GM12878 (cell line): Measurements from ENCODE around the gene CYP26B1. TPM values are rescaled to one million over a fixed set of nuclear protein-coding genes. Genes with fewer than 3 reads are reported as not detected.

Source experiments
- CBX3 ChIP-seq: fragments of 200-600 bp; sonication (generic); IDR thresholded peaks from 2 replicates; pipeline ENCODE4 v1.6.1; 2016; ENCODE audit warnings: low read depth, borderline replicate concordance
- CBX5 ChIP-seq: sonication (generic); IDR thresholded peaks from 2 replicates; pipeline ENCODE4 v1.6.1; 2016; ENCODE audit warnings: low read depth, moderate library complexity, mild to moderate bottlenecking, inconsistent platforms
- EZH2 ChIP-seq: IDR thresholded peaks from 2 replicates; pipeline ENCODE4 v1.6.1; 2012; ENCODE audit warnings: low read depth, mild to moderate bottlenecking, control low read depth, inconsistent platforms, low read length, borderline replicate concordance; ENCODE audit not compliant: control insufficient read depth
- IKZF2 ChIP-seq, 2 experiments: fragments of 450-650 bp; IDR thresholded peaks; 2 replicates each; pipeline ENCODE4 v1.6.1; 2017; ENCODE audit warnings: mild to moderate bottlenecking in 2 of 2, moderate library complexity in 2 of 2
- PAX8 ChIP-seq: fragments of 450-650 bp; IDR thresholded peaks from 2 replicates; pipeline ENCODE4 v1.6.1; 2017; ENCODE audit warnings: mild to moderate bottlenecking, moderate library complexity
- polyA plus RNA-seq, 11 experiments: library from polyadenylated mRNA; depleted of rRNA in 4 of 11; unstranded in 6 of 11; stranded (reverse) in 5 of 11; fragments of >200 nt; fragmentation: Nextera tagmentation in 4 of 11; fragmentation: Illumina TruSeq in 1 of 11; extraction: Ambion mirVana in 4 of 11; extraction: Trizol in 1 of 11; gene quantifications; 1 replicate in 1 of 11; 2 replicates in 10 of 11; pipeline versions ENCODE4 v1.2.1 to v1.2.3, GENCODE V29; 2011 to 2016; ENCODE audit warnings: inconsistent platforms in 2 of 11, missing spikeins in 2 of 11, low read depth in 1 of 11
- total RNA-seq, 4 experiments: library from RNA; depleted of rRNA in 3 of 4; stranded (reverse); fragments of >200 nt in 3 of 4; fragmentation: Illumina TruSeq in 1 of 4; extraction: Trizol in 1 of 4; gene quantifications; 2 replicates each; pipeline versions ENCODE4 v1.2.1 to v1.2.3, GENCODE V29; 2013 to 2021
- TF ChIP-seq, protein P1 (sequence below), 3 experiments: IDR thresholded peaks in 2 of 3; conservative IDR thresholded peaks in 1 of 3; 2 replicates each; pipeline ENCODE4 v1.5.1; 2011; ENCODE audit warnings: low read depth in 3 of 3, low read length in 3 of 3, mild to moderate bottlenecking in 3 of 3, control low read depth in 2 of 3, moderate library complexity in 2 of 3, inconsistent platforms in 1 of 3, mixed read lengths in 1 of 3; ENCODE audit not compliant: control insufficient read depth in 2 of 3, insufficient read depth in 1 of 3; ENCODE audit errors: extremely low read depth in 1 of 3
- TF ChIP-seq, protein P2 (sequence below): fragments of 450-650 bp; formaldehyde crosslinking; IDR thresholded peaks from 2 replicates; pipeline ENCODE4 v1.4.0; 2022; ENCODE audit warnings: mild to moderate bottlenecking, moderate library complexity

Gene CYP26B1
- total and polyA plus RNA-seq, 10 of the 15 experiments (the other 5 are each of a cell fraction or from before 2014, with no cell fraction given): not detected

DNA sequence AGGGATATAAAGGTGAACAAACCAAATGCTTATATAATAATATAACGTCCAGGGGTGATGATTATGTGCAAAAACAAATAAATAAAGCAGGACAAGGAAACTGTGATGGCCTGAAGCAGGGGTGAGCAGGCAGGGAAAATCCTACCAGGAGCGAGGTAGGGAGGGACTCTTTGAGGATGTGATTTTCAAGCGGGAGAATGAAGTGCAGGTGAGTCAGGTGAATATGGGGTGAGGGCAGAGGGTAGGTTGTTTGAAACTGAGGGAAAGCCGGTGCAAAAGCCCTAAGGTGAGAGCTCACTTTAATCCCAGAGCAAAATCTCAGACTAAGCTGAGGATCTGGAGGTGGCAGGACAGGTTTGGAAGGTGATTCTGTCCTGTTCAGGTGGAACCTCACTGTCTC, 40.7 kb downstream of the CYP26B1 start (continued):
- TF ChIP-seq, protein P1, sequence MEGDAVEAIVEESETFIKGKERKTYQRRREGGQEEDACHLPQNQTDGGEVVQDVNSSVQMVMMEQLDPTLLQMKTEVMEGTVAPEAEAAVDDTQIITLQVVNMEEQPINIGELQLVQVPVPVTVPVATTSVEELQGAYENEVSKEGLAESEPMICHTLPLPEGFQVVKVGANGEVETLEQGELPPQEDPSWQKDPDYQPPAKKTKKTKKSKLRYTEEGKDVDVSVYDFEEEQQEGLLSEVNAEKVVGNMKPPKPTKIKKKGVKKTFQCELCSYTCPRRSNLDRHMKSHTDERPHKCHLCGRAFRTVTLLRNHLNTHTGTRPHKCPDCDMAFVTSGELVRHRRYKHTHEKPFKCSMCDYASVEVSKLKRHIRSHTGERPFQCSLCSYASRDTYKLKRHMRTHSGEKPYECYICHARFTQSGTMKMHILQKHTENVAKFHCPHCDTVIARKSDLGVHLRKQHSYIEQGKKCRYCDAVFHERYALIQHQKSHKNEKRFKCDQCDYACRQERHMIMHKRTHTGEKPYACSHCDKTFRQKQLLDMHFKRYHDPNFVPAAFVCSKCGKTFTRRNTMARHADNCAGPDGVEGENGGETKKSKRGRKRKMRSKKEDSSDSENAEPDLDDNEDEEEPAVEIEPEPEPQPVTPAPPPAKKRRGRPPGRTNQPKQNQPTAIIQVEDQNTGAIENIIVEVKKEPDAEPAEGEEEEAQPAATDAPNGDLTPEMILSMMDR (IDR thresholded peaks at IDR 0.05 in 2 of 3, conservative IDR thresholded peaks at IDR 0.05 in 1 of 3; ENCODE audit: control insufficient read depth in 2 of 3, extremely low read depth in 1 of 3, insufficient read depth in 1 of 3, low read depth in 3 of 3, low read length in 3 of 3): no peak
- TF ChIP-seq EZH2 (no peak), PAX8 (no peak), IKZF2 (IDR thresholded peaks at IDR 0.05) (no peak), CBX5 (no peak), CBX3 (no peak)
- TF ChIP-seq, protein P2, sequence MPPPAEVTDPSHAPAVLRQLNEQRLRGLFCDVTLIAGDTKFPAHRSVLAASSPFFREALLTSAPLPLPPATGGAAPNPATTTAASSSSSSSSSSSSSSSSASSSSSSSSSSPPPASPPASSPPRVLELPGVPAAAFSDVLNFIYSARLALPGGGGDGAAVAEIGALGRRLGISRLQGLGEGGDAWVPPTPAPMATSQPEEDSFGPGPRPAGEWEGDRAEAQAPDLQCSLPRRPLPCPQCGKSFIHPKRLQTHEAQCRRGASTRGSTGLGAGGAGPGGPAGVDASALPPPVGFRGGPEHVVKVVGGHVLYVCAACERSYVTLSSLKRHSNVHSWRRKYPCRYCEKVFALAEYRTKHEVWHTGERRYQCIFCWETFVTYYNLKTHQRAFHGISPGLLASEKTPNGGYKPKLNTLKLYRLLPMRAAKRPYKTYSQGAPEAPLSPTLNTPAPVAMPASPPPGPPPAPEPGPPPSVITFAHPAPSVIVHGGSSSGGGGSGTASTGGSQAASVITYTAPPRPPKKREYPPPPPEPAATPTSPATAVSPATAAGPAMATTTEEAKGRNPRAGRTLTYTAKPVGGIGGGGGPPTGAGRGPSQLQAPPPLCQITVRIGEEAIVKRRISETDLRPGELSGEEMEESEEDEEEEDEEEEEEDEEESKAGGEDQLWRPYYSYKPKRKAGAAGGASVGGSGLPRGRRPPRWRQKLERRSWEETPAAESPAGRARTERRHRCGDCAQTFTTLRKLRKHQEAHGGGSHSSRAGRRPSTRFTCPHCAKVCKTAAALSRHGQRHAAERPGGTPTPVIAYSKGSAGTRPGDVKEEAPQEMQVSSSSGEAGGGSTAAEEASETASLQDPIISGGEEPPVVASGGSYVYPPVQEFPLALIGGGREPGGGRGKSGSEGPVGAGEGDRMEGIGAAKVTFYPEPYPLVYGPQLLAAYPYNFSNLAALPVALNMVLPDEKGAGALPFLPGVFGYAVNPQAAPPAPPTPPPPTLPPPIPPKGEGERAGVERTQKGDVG (CRISPR knock-in tag): no peak
